Vagina (tissue), 2 donors: ENCODE data around the gene TBC1D4. TPM values are rescaled to one million over a fixed set of nuclear protein-coding genes. Genes with fewer than 3 reads are reported as not detected.

Source experiments
- DNase-seq, 2 donors: peaks; one replicate each; pipeline ENCODE4 v3.0.0-alpha.2; 2017; ENCODE audit errors: extremely low spot score in 2 of 2
- H3K27ac ChIP-seq: fragments of 200-600 bp; sonication (generic); one replicate; pipeline ENCODE4 v1.5.1; 2019
- H3K27me3 ChIP-seq: fragments of 200-600 bp; sonication (generic); one replicate; pipeline ENCODE4 v1.5.1; 2019
- H3K36me3 ChIP-seq, 2 donors: fragments of 200-600 bp; sonication (generic); one replicate each; pipeline ENCODE4 v1.5.1; 2017 to 2019
- H3K4me1 ChIP-seq: fragments of 200-600 bp; sonication (generic); one replicate; pipeline ENCODE4 v1.5.1; 2019
- H3K4me3 ChIP-seq, 2 donors: fragments of 200-600 bp; sonication (generic); 1 replicate in 1 of 2; 2 replicates in 1 of 2; pipeline ENCODE4 v1.5.1; 2016 to 2019
- H3K9me3 ChIP-seq: fragments of 200-600 bp; sonication (generic); one replicate; pipeline ENCODE4 v1.5.1; 2019
- POLR2A ChIP-seq, 2 donors: fragments of 450-650 bp; IDR thresholded peaks; one replicate each; pipeline ENCODE4 v1.6.1; 2017; ENCODE audit warnings: antibody characterized with exemption in 2 of 2, mild to moderate bottlenecking in 2 of 2, moderate library complexity in 2 of 2
- POLR2AphosphoS5 ChIP-seq, 2 donors: sonication (generic); formaldehyde crosslinking; IDR thresholded peaks; one replicate each; pipeline ENCODE4 v1.9.0; 2017; ENCODE audit warnings: antibody characterized with exemption in 2 of 2, mild to moderate bottlenecking in 2 of 2, low read depth in 1 of 2; ENCODE audit not compliant: insufficient read depth in 1 of 2
- intact Hi-C: fragments of 100-400 bp; cut with DNase I; formaldehyde crosslinking; loops from one replicate; pipeline ENCODE4 v1.15.1; 2023
- total RNA-seq: library from RNA; depleted of rRNA; stranded (reverse); fragments of >200 nt; gene quantifications from one replicate; pipeline ENCODE4 v1.2.3, GENCODE V29; 2016
- TF ChIP-seq, protein P1 (sequence below), 3 experiments: fragments of 450-650 bp in 2 of 3; fragments of 200-600 bp in 1 of 3; sonication (generic) in 1 of 3; IDR thresholded peaks; one replicate each; pipeline ENCODE4 v1.5.1; 2017 to 2019; ENCODE audit warnings: antibody characterized with exemption in 3 of 3, mild to moderate bottlenecking in 2 of 3, moderate library complexity in 2 of 3

TBC1D4 gene
- total RNA-seq, 1 donor from 2014 or later, result 25.0 TPM

DNA sequence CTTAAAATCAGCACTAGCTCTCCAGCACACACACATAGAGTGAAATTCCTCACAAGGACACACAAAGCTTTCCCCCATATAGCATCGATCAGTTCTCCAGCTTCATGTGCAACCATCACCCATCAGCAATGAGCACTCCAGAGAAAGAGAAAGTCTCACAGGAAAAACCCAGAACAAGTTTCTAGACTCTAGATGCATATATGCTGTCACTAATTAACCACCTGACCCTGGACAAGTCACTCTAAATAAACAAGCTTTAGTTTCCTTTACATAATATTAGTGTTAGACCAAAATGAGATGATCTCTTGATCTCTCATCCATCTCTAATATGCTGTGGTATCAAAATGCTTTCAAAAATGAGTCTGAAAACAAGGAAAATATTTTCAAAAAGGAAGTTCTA lies 81.2 kb downstream of the TBC1D4 start:
- Histone ChIP-seq H3K4me1 (no peaks in the 10 kb centered on the region), H3K27me3 (no peaks in the 10 kb centered on the region), H3K36me3 (no peaks in the 10 kb centered on the region), H3K4me3 (no peak overlapping the region), H3K27ac (no peak overlapping the region), H3K9me3 (no peaks in the 10 kb centered on the region)
- TF ChIP-seq POLR2A (IDR thresholded peaks at IDR 0.05) (no peak), POLR2AphosphoS5 (IDR thresholded peaks at IDR 0.05; ENCODE audit: insufficient read depth in 1 of 2, low read depth in 1 of 2) (no peak)
- TF ChIP-seq, protein P1, sequence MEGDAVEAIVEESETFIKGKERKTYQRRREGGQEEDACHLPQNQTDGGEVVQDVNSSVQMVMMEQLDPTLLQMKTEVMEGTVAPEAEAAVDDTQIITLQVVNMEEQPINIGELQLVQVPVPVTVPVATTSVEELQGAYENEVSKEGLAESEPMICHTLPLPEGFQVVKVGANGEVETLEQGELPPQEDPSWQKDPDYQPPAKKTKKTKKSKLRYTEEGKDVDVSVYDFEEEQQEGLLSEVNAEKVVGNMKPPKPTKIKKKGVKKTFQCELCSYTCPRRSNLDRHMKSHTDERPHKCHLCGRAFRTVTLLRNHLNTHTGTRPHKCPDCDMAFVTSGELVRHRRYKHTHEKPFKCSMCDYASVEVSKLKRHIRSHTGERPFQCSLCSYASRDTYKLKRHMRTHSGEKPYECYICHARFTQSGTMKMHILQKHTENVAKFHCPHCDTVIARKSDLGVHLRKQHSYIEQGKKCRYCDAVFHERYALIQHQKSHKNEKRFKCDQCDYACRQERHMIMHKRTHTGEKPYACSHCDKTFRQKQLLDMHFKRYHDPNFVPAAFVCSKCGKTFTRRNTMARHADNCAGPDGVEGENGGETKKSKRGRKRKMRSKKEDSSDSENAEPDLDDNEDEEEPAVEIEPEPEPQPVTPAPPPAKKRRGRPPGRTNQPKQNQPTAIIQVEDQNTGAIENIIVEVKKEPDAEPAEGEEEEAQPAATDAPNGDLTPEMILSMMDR (IDR thresholded peaks at IDR 0.05), result no peak
- DNase-seq, result no peak
- intact Hi-C loops, result no loop called here

DNA sequence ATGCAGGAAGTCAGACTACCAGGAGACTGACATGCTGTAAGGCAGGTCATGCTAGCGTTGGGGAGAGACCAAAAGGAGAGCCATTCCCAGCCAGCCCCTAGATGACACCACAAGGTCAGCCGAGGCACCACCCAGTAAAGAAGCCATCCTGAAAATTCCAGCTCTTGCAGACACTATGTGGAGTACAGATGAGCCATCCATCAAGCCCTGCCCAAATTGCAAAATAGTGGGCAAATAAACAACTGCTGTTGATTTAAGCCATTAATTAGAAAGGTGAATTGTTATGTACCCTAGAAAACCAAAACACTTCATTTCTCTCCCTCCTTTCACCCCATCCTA lies 82.1 kb downstream of the TBC1D4 start:
- Histone ChIP-seq H3K4me1 (no peaks in the 10 kb centered on the region), H3K36me3 (no peaks in the 10 kb centered on the region), H3K4me3 (no peak overlapping the region), H3K27me3 (no peaks in the 10 kb centered on the region), H3K27ac (no peak overlapping the region), H3K9me3 (no peaks in the 10 kb centered on the region)
- TF ChIP-seq, protein P1 (IDR thresholded peaks at IDR 0.05), result no peak
- no peak for TF ChIP-seq POLR2A (IDR thresholded peaks at IDR 0.05)
- no peak for DNase-seq
- intact Hi-C loops, result no loop called here

GRCh38 chr13:75399168-75399878 lies 82.6 kb downstream of the TBC1D4 start:
- TF ChIP-seq POLR2AphosphoS5 (IDR thresholded peaks at IDR 0.05; ENCODE audit: insufficient read depth in 1 of 2, low read depth in 1 of 2) (no peak), POLR2A (IDR thresholded peaks at IDR 0.05) (no peak)
- TF ChIP-seq, protein P1 (IDR thresholded peaks at IDR 0.05), result no peak
- H3K9me3 ChIP-seq, result no peaks in the 10 kb centered on the region
- H3K36me3 ChIP-seq, result no peaks in the 10 kb centered on the region
- DNase-seq, result no peak
- no peaks in the 10 kb centered on the region for H3K4me1 ChIP-seq
- H3K27me3 ChIP-seq, result no peaks in the 10 kb centered on the region
- no peak overlapping the region for H3K4me3 ChIP-seq
- intact Hi-C loops, result no loop called here
- H3K27ac ChIP-seq, result no peak overlapping the region

DNA sequence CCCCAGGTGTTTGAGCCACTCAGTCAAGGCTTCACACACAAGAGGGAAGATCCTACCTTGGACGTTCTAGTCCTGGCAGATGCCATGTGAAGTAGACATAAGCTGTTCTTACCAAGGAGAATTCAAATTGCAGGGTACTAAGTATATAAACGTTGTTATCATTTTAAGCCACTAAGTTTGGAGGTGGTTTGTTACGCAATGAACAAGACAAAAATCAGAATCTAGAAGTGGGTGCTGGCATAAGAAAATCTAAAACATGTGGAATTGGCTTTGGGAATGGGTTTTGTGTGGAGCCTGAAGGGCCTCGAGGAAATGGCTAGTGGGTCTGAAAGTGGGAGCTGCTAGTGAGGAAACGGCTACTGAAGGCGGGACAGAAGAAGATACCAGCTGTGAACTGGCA lies 83.9 kb downstream of the TBC1D4 start:
- no peaks in the 10 kb centered on the region for H3K27me3 ChIP-seq
- H3K4me3 ChIP-seq, result no peak overlapping the region
- DNase-seq, result no peak
- intact Hi-C loops, result no loop called here
- H3K4me1 ChIP-seq, result no peaks in the 10 kb centered on the region
- H3K27ac ChIP-seq, result no peak overlapping the region
- no peaks in the 10 kb centered on the region for H3K9me3 ChIP-seq
- no peaks in the 10 kb centered on the region for H3K36me3 ChIP-seq
- TF ChIP-seq POLR2AphosphoS5 (IDR thresholded peaks at IDR 0.05; ENCODE audit: insufficient read depth in 1 of 2, low read depth in 1 of 2) (no peak), POLR2A (IDR thresholded peaks at IDR 0.05) (no peak)
- TF ChIP-seq, protein P1 (IDR thresholded peaks at IDR 0.05), result no peak

DNA sequence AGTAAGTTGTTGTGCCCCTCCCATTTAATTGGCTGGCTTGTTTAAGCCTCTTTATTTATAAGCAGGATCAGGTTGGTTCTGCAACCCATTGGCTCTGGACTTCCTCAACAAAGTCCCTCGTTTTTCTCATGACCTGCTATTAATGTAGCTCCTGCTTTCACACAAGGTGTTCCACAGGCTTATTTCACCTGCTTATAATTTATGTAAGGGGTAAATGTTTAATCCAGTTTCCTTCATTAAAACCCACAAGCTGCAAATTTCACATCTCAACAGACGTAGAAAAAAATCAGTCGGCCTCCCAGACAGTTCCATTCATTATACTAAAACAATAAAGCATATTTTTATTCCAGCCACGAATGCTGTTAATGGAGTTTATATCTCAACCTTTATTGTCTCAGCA lies 86.1 kb downstream of the TBC1D4 start:
- no peak overlapping the region for H3K27ac ChIP-seq
- intact Hi-C loops, result no loop called here
- H3K36me3 ChIP-seq, result no peaks in the 10 kb centered on the region
- TF ChIP-seq, protein P1 (IDR thresholded peaks at IDR 0.05), result no peak
- TF ChIP-seq POLR2A (IDR thresholded peaks at IDR 0.05) (no peak), POLR2AphosphoS5 (IDR thresholded peaks at IDR 0.05; ENCODE audit: insufficient read depth in 1 of 2, low read depth in 1 of 2) (no peak)
- H3K9me3 ChIP-seq, result no peaks in the 10 kb centered on the region
- no peaks in the 10 kb centered on the region for H3K4me1 ChIP-seq
- DNase-seq, result no peak
- no peak overlapping the region for H3K4me3 ChIP-seq
- no peaks in the 10 kb centered on the region for H3K27me3 ChIP-seq
